ENCODE results near the gene KLHL9. TPM values are rescaled to one million over a fixed set of nuclear protein-coding genes. Genes with fewer than 3 reads are reported as not detected.

The KLHL9 gene
- total RNA-seq, 2 experiments from 2014 or later, result 11.9 to 12.0 TPM

- Mint-ChIP-seq H3K9me3 (peaks cover 2% of the 10 kb centered on the region), H3K36me3 (ENCODE audit: low read depth) (peaks cover 4% of the 10 kb centered on the region), H3K4me3 (no peak overlapping the region), H3K27me3 (peaks cover 40% of the 10 kb centered on the region), H3K27ac (no peak overlapping the region), H3K4me1 (ENCODE audit: low read depth) (peaks cover 13% of the 10 kb centered on the region)
- no peak overlapping the region for H3K27ac ChIP-seq (ENCODE audit: low read depth in 1 of 2, low read length in 2 of 2)
- ATAC-seq (ENCODE audit: poor library complexity) (no peak), DNase-seq (no peak)
- ChIA-PET POLR2A (no interaction called here), CTCF (interaction anchor here (1.2 to 1.4 kb wide), 2 partner anchors 14 to 94 kb away, joined by 3 to 4 read pairs; no protein-coding TSS in a partner anchor)
- no peaks in the 10 kb centered on the region for H3K27me3 ChIP-seq (ENCODE audit: control insufficient read depth in 1 of 2, insufficient read depth in 2 of 2, low read length in 2 of 2)
- no peak for TF ChIP-seq CTCF (IDR thresholded peaks at IDR 0.05)
- intact Hi-C loops (cut with DNase I, micrococcal nuclease), result no loop called here
- no peaks in the 10 kb centered on the region for H3K9me3 ChIP-seq (ENCODE audit: control insufficient read depth in 1 of 2, insufficient read depth in 1 of 2, low read length in 2 of 2)
- H3K36me3 ChIP-seq (ENCODE audit: insufficient read depth, low read length), result no peaks in the 10 kb centered on the region
- H3K4me1 ChIP-seq (ENCODE audit: insufficient read depth, low read length), result no peaks in the 10 kb centered on the region
- H3K4me3 ChIP-seq (ENCODE audit: low read length), result no peak overlapping the region
These were observed 5.5 kb upstream of the KLHL9 start for GRCh38 chr9:21340735-21341134.

GRCh38 chr9:21336457-21336856, 1.3 kb upstream of the KLHL9 start:
- H3K36me3 ChIP-seq (ENCODE audit: insufficient read depth, low read length), result peaks cover 4% of the 10 kb centered on the region
- peak overlapping the region; percentile 96 for H3K27ac Mint-ChIP-seq
- peak overlapping the region; percentile 94 for H3K4me3 Mint-ChIP-seq
- no peak for ATAC-seq (ENCODE audit: poor library complexity)
- H3K4me3 ChIP-seq (ENCODE audit: low read length), result no peak overlapping the region
- H3K9me3 Mint-ChIP-seq, result peaks cover 2% of the 10 kb centered on the region
- ChIA-PET POLR2A (interaction anchor here (0.8 kb wide), 1 partner anchor 8 kb away, joined by 3 read pairs; no protein-coding TSS in a partner anchor), CTCF (interaction anchor here (0.9 to 1.5 kb wide), 2 partner anchors 10 to 96 kb away, joined by 3 read pairs; no protein-coding TSS in a partner anchor)
- peaks cover 23% of the 10 kb centered on the region for H3K4me1 ChIP-seq (ENCODE audit: insufficient read depth, low read length)
- peaks cover 46% of the 10 kb centered on the region for H3K36me3 Mint-ChIP-seq (ENCODE audit: low read depth)
- DNase-seq, result peak in 1 of 14 experiments; percentile 23
- no peaks in the 10 kb centered on the region for H3K27me3 ChIP-seq (ENCODE audit: control insufficient read depth in 1 of 2, insufficient read depth in 2 of 2, low read length in 2 of 2)
- intact Hi-C loops (cut with DNase I, micrococcal nuclease), result loop anchor here in 1 of 2 experiments (10.0 kb wide), 2 partner anchors 218 to 368 kb away; no protein-coding TSS in a partner anchor
- no peaks in the 10 kb centered on the region for H3K9me3 ChIP-seq (ENCODE audit: control insufficient read depth in 1 of 2, insufficient read depth in 1 of 2, low read length in 2 of 2)
- peaks cover 53% of the 10 kb centered on the region for H3K4me1 Mint-ChIP-seq (ENCODE audit: low read depth)
- H3K27me3 Mint-ChIP-seq, result peaks cover 8% of the 10 kb centered on the region
- TF ChIP-seq CTCF (IDR thresholded peaks at IDR 0.05), result no peak
- H3K27ac ChIP-seq (ENCODE audit: low read depth in 1 of 2, low read length in 2 of 2), result no peak overlapping the region

- ChIA-PET POLR2A (interaction anchor here (2.6 kb wide), 1 partner anchor 469 kb away, joined by 9 read pairs; the partner anchor contains the start of gene MTAP), CTCF (interaction anchor here (0.8 to 3.9 kb wide), 2 partner anchors 63 to 228 kb away, joined by 3 to 20 read pairs; no protein-coding TSS in a partner anchor)
- Mint-ChIP-seq H3K9me3 (peaks cover 2% of the 10 kb centered on the region), H3K4me1 (ENCODE audit: low read depth) (peaks cover 83% of the 10 kb centered on the region), H3K36me3 (ENCODE audit: low read depth) (peaks cover 62% of the 10 kb centered on the region), H3K27ac (peak overlapping the region; percentile 96), H3K27me3 (no peaks in the 10 kb centered on the region), H3K4me3 (peak overlapping the region; percentile 94)
- DNase-seq (no peak), ATAC-seq (ENCODE audit: poor library complexity) (no peak)
- Histone ChIP-seq H3K4me1 (ENCODE audit: insufficient read depth, low read length) (peaks cover 27% of the 10 kb centered on the region), H3K9me3 (ENCODE audit: control insufficient read depth in 1 of 2, insufficient read depth in 1 of 2, low read length in 2 of 2) (no peaks in the 10 kb centered on the region), H3K4me3 (ENCODE audit: low read length) (no peak overlapping the region), H3K36me3 (ENCODE audit: insufficient read depth, low read length) (peaks cover 11% of the 10 kb centered on the region), H3K27ac (ENCODE audit: low read depth in 1 of 2, low read length in 2 of 2) (no peak overlapping the region), H3K27me3 (ENCODE audit: control insufficient read depth in 1 of 2, insufficient read depth in 2 of 2, low read length in 2 of 2) (no peaks in the 10 kb centered on the region)
- TF ChIP-seq CTCF (IDR thresholded peaks at IDR 0.05), result no peak
- intact Hi-C loops (cut with DNase I, micrococcal nuclease), result loop anchor here (5.0 to 10.0 kb wide), 3 partner anchors 222 to 469 kb away; partner anchors contain the start of gene MTAP (in 1 of the 2)
These were observed 2.0 kb downstream of the KLHL9 start for GRCh38 chr9:21333226-21333625.
